IPS-18c (cell line): ENCODE results near the gene FAM186B.

Source experiments
- H3K4me3 ChIP-seq: 2 replicates; pipeline ENCODE4 v1.7.0; 2013; ENCODE audit warnings: low read depth, mild to moderate bottlenecking, low read length, moderate library complexity; ENCODE audit not compliant: insufficient read depth
- H3K9me3 ChIP-seq: one replicate; pipeline ENCODE4 v1.6.1; 2013; ENCODE audit warnings: mild to moderate bottlenecking, low read length, moderate library complexity; ENCODE audit not compliant: control insufficient read depth, insufficient read depth

FAM186B gene

DNA sequence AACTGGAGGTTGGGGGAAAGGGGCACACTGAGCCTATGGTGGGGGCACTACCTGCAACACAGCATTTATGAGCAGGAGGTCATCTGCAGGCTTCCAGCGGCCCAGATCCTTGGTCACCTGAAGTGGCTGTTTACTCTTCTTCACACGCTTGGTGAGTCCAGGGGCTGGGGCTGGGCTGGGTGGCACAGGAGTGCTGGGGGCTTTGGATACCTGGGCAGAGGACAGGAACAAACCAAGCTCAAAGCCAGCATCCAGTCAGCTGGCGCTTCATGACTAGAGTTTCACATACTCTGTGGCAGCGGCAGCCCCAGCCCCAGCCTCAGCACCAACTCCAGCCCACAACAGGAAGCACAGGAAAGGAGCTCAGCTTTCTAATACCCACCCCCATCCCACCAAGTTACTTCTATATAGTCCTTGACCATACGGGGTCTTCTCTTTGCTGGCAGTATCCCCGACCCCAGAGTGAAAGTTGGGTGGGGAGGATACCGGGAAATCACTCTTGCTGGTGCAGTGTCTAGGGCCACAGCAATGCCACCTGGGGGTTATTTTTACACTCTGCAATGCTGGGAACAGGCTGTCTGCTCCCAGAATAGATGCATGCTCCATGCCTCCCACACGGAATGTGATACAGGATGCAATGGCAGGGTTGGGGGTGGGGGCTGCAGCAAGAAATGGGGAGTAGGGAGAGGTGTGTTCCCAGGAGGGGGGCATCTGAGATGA, 40.6 kb downstream of the FAM186B start:
- Histone ChIP-seq H3K4me3 (no peak overlapping the region), H3K9me3 (no peaks in the 10 kb centered on the region)

DNA sequence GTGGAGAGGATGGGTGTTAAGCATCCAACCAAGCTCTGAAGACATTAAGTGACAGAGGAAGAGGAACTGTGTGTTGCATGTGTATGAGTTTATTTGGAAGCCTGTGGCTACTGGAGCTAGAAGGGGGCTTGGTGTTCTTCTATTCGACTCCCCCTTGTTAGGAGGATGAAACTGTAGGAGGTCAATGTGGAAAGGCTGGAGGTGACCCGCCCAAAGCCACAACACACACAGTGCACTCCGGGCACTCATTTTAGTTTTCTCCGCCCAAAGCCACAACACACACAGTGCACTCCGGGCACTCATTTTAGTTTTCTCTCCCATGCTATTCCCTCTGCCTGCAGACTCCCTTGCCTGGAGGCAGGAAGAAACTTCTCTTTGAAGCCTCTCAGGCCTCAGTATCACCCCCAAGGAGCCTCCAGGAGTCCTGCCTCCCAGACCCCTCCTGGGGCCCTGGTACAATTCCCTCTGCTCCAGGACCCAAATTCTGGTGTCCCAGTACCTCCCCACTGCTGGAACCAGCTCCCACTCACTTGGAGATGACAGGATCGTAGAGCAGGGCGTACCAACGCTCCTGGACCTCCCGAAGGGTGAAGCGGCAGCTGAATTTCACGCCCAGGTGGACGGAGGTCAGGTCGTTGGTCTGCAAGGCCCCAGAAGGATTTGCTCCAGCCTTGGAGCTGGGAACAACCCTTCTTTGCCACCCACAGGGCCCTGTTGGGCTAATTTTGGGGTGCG, 41.3 kb downstream of the FAM186B start:
- H3K9me3 ChIP-seq, result no peaks in the 10 kb centered on the region
- H3K4me3 ChIP-seq, result no peak overlapping the region

DNA sequence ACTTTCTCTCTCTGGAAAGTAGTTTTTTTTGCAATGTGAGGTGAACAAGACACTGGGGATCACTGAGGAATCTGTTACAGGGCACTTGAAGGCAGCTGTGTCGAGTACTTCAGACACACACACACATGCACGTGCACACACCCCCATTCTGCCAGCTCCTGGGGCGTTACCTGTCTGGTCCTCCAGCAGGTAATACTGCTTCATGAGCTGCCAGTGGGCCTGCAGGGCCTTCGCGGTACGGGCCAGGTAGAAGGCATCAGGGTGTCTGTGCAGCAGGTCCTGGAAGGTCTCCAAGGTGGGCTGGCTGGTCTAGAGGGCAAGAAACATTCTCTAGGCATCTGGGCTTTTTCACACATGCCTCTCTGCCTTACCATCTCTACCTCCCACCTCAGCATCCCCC, 42.6 kb downstream of the FAM186B start:
- no peaks in the 10 kb centered on the region for H3K9me3 ChIP-seq
- H3K4me3 ChIP-seq, result no peak overlapping the region

DNA sequence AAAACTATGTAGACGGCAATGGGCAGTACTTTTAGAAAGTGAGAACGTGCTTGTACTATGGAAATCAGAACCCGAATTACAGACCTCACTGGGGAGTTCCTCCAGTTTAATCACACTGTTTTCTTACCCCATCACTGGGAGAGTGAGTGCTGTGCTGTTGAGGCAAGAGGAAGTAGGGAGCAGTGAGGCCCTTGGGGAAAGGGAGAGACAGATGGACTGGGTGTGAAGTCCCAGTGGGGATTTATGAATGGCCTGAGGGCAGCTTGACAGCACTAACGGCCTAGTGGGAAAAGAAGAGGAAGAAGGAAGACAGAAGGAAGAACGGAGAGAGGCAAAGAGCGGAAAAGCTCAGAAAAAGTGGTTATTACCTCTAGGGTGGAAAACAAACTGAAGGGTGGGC, 43.2 kb downstream of the FAM186B start:
- Histone ChIP-seq H3K4me3 (no peak overlapping the region), H3K9me3 (no peaks in the 10 kb centered on the region)

DNA sequence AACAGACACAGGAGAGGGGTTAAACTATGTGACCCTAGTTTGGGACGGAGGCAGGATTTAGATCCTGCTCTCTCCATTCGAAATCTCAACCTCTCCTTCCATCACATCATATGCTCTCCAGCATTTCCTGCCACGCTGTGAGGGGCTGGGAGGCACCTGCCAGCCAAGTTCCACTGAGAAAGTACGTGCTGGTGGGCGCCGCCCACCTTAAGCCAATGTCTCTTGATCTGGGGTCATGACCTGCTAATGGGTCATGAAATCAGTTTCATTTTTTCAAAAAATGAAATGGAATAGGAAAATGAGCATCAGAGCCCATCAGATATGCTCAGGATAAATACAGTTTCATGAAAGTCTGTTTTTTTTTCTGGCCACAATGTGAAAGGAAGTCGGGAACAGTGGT, 44.7 kb downstream of the FAM186B start:
- H3K4me3 ChIP-seq, result no peak overlapping the region
- no peaks in the 10 kb centered on the region for H3K9me3 ChIP-seq

DNA sequence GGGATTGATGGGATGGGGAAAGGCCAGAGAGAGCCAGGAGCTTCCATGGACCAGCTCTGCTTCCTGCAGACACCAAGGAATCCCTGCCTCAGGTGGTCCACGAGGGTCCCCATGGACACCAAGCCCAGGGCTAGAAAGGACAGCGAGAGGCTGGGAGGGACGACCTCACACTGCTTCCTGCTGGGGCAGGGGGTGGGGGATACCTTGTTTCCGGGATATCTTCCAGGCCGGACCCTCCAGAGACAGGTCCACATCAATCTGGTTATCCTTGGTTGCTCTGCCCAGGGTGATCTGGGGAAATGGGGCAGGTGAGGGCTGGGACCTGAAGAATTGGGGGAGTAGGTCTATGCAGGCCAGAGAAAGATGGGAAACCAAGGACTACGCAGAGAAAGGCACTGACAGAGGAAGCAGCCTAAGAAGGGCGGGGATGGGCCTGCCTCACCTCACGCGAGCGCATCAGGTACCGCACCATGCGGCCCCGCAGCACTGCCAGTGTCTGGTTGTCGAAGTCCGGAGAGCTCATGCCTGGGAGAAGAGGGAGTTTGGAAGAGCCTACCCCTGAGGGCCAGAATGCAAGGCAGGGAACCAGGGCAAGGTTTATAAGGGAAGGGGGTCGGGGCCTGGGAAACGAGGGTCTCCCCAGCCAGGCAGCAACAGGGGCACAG, 46.3 kb downstream of the FAM186B start:
- Histone ChIP-seq H3K4me3 (no peak overlapping the region), H3K9me3 (no peaks in the 10 kb centered on the region)

DNA sequence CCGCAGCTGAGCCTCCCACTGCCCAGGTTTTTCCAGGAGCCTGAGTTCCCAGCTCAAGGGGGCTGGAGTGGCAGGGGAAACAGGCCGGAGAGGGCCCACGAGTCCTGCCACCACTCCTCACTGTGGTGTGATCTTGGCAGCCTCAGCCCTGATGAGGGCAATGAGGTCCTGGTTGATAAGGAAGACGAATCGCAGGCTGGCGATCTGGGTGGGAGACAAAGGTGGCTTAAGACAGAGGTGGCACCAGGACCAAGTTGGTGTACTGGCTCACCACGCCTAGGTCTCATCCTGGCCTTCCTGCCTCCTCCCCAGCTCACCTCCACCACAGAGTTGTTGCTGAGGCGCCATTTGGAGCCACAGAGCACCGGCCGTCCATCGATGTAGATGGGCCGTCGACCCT, 46.9 kb downstream of the FAM186B start:
- H3K9me3 ChIP-seq, result no peaks in the 10 kb centered on the region
- no peak overlapping the region for H3K4me3 ChIP-seq

DNA sequence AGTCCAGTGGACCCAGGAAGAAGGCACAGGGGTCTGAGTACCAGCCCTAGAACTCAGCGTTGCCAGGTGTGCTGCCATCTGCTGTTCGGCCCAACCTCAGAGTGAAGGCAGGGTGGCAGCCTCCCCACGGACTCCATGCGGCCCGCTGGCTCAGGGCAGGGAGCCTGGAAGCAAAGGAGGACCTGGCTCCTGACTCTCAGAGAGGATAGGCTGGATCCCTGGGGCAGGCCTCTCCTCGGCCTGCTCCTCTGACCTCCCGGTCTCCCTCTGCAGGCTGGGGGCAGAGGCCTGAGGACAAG, 47.6 kb downstream of the FAM186B start:
- Histone ChIP-seq H3K4me3 (no peak overlapping the region), H3K9me3 (no peaks in the 10 kb centered on the region)

DNA sequence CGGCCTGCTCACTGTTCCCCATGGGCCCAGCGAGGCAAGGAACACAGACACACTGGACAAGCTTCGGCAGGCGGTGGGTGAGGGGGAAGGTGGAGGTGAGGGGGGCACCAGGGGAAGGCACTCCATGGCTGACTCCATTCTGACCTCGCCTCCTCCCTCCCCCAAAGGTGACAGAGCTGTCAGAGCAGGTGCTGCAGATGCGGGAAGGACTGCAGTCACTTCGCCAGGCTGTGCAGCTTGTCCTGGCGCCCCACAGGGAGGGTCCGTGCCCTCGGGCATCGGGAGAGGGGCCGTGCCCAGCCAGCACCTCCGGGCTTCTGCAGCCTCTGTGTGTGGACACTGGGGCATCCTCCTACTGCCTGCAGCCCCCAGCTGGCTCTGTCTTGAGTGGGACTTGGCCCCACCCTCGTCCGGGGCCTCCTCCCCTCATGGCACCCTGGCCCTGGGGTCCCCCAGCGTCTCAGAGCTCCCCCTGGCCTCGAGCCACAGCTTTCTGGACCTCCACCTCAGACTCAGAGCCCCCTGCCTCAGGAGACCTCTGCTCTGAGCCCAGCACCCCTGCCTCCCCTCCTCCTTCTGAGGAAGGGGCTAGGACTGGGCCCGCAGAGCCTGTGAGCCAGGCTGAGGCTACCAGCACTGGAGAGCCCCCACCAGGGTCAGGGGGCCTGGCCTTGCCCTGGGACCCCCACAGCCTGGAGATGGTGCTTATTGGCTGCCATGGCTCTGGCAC, 48.1 kb downstream of the FAM186B start:
- no peaks in the 10 kb centered on the region for H3K9me3 ChIP-seq
- H3K4me3 ChIP-seq, result no peak overlapping the region

DNA sequence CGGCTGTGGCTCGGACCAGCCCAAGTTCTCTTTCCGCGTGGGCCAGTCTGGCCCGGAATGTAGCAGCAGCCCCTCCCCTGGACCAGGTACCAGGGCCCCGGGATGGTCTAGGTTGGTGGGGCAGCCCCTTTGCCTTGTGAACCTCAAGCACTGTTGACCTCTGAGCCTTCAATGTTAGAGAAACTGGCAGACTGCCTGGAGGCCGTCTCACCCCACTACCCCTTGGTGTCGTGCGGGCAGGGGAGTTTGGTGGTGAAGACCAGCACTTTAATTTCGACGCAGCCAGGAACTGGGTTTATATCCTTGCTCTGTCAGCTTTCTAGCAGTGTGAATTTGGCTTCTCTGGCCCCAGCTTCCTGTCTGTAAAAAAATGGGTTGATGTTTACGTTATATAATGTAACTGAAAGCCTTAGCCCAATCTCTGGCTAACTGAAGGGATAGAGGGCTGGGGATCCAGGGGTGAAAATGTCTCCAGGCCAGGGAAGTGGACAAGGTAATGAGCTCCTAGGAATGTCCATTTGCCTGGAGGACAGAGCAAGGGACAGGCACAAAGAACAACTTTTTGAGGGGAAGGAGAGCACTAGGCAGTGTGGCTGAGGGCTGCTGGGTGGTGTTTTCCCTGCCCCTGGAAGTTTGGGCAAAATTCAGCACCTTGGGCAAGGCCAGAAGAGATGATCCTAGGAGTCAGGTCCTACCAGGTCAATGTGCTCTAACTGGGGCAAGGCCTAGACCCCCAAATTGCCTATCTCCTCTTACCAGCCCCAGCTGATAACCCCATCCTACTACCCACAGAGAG, 48.9 kb downstream of the FAM186B start:
- Histone ChIP-seq H3K9me3 (no peaks in the 10 kb centered on the region), H3K4me3 (no peak overlapping the region)

DNA sequence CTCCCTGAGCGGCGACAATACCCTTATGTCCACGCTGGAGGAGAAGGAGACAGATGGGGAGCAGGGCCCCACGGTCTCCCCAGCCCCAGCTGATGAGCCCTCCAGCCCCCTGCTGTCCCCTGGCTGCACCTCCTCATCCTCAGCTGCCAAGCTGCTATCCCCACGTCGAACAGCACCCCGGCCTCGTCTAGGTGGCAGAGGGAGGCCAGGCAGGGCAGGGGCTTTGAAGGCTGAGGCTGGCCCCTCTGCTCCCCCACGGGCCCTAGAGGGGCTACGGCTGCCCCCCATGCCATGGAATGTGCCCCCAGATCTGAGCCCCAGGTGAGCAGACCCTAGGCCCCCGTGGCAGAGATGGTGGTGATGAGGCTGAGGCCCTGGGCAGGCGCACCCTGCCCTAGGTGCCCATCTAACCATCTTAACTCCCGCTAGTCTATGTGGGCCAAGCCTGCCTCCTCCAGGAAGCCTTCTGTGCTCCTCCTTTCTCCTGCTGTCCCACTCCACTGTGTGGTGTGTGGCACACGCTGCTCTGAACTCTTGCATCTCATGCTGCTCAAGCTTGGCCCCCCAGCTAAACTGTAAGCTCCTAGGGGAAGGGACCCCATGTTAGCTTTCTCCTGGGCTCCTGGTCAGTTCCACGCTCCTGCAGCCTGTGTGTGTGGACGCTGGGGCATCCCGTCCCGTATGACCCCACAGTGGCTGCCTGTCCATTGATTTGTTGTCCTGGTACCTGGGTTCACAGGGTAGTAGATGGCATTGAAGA, 49.6 kb downstream of the FAM186B start:
- no peaks in the 10 kb centered on the region for H3K9me3 ChIP-seq
- no peak overlapping the region for H3K4me3 ChIP-seq

DNA sequence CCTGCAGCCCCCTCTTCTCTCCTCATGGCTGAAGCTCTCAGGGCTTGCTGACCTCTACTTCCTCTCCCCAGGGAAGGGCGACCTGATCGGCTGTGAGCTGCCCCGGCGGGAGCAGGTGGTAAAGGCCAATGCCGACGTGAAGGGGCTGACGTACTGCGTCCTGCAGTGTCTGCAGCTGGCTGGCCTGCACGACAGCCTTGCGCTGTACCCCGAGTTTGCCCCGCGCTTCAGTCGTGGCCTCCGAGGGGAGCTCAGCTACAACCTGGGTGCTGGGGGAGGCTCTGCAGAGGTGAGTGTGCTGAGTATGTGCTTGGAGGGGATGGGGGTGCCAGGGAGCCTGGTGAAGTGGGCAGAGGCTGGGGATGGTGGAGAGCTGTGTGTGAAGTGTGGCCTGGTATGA, 51.2 kb downstream of the FAM186B start:
- Histone ChIP-seq H3K9me3 (no peaks in the 10 kb centered on the region), H3K4me3 (no peak overlapping the region)

DNA sequence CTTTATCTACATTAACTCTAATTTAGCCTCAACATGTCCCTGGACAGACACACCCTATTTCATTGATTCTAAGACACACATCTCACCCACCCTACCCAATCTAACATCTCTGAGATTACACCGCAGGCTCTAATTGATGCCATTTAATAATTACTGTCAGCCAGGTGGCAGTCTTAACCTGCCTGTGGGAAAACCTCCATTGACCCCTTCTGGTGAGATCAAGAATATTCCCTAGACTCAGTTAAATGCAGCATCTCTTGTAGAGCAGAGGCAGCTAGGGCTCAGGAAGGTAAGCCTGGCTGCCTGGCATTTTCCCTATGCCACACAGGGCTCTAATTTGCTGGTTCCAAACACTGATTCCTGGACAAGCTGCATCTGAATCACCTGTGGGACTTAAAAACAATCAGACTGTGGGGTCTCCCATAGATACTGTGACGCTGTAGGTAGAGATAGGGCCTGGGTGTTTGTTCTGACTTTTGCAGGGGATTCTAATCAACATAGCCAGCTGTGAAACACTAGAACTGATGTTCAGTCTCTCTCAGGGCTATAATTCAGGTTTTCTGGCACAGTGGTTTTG, 51.8 kb downstream of the FAM186B start:
- Histone ChIP-seq H3K4me3 (no peak overlapping the region), H3K9me3 (no peaks in the 10 kb centered on the region)

DNA sequence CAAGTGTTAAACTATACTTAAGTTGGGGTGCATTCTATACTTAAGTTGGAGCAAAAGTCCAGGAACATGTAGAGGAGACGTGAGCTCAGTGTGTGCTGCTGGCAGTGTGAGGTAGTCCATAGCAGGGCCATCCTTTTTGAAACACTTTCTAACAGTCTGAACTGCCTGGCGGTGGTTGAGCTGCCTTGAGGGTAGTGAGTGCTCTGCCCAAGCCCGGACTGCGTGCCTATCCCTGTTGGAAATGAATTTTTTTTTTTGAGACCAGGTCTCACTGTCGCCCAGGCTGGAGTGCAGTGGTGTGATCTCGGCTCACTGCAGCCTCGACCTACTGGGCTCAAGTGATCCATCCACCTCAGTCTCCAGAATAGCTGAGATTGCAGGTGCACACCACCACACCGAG, 52.5 kb downstream of the FAM186B start:
- H3K4me3 ChIP-seq, result no peak overlapping the region
- no peaks in the 10 kb centered on the region for H3K9me3 ChIP-seq

DNA sequence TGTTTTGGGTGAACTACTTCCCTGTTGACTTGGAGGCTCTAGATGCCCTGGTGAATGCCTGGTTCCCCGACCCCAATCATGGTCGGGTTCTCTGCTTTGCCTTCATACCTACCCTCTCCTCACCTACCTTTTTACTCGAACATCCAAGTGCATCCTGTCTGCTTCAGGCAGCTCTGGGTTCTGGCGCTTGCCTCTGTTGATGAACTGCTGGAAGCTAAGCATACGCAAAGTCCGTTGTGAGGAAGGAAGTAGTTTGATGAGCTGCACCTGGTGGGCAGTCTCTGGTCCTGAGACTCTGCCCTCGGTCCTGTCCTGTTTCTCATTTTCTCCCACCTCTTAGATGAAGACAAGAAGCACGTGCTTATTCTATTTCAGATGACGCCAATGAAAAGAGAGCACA, 53.0 kb downstream of the FAM186B start:
- H3K9me3 ChIP-seq, result no peaks in the 10 kb centered on the region
- no peak overlapping the region for H3K4me3 ChIP-seq

DNA sequence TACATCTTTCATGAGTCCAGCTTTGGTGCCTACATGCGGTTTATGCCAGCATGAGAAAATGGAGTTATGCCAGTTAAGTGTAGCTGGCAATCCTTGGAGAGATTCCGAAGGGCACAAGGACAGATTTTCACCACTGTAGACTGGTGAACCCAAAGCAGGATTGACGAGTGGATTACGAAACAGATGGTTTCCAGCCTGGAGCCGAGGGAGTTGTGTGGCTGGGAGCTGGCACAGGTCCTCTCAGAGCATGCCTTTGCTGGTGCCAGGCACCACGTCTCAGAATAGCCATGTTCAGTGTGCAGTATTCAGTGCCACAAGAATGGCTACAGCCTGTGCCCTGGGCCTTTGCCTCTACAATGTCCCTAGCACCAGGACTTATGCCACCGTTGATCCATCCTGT, 53.4 kb downstream of the FAM186B start:
- H3K4me3 ChIP-seq, result no peak overlapping the region

More for the DNA sequence above, 53.4 kb downstream of the FAM186B start:
- H3K9me3 ChIP-seq, result peaks cover 3% of the 10 kb centered on the region
